Psoas muscle (tissue), 8 donors: ENCODE results near the gene BRAT1. TPM values are rescaled to one million over a fixed set of nuclear protein-coding genes. Genes with fewer than 3 reads are reported as not detected.

Source experiments
- ATAC-seq, 4 donors: fragments of 200-7000 bp; cut with Tn5 transposase; one replicate each; pipeline ENCODE4 v1.9.1; 2020; ENCODE audit warnings: moderate library complexity in 3 of 4, mild to moderate bottlenecking in 2 of 4
- DNase-seq, 2 donors: peaks; one replicate each; pipeline ENCODE4 v3.0.0-alpha.2; 2020
- H3K27ac ChIP-seq: fragments of 200-600 bp; one replicate; pipeline ENCODE4 v1.8.0; 2022
- H3K27me3 ChIP-seq, 3 donors: fragments of 200-600 bp in 1 of 3; one replicate each; pipeline versions ENCODE4 v1.6.1 to v1.8.0; 2013 to 2022; ENCODE audit warnings: low read length in 2 of 3, mild to moderate bottlenecking in 2 of 3, moderate library complexity in 1 of 3; ENCODE audit not compliant: insufficient read depth in 3 of 3
- H3K36me3 ChIP-seq, 2 donors: fragments of 200-600 bp in 1 of 2; one replicate each; pipeline versions ENCODE4 v1.6.1 to v1.8.0; 2013 to 2022; ENCODE audit warnings: low read depth in 1 of 2, mild to moderate bottlenecking in 1 of 2, moderate library complexity in 1 of 2; ENCODE audit not compliant: insufficient read depth in 1 of 2
- H3K4me1 ChIP-seq: fragments of 200-600 bp; one replicate; pipeline ENCODE4 v1.8.0; 2022
- H3K4me3 ChIP-seq: fragments of 200-600 bp; one replicate; pipeline ENCODE4 v1.8.0; 2022; ENCODE audit warnings: mild to moderate bottlenecking
- H3K9me3 ChIP-seq: fragments of 200-600 bp; one replicate; pipeline ENCODE4 v1.8.0; 2022
- WGBS, 3 donors: extraction: QIAGEN DNeasy Blood & Tissue Kit; methylation state at CpG; one replicate each; pipeline versions ENCODE4 v1.1.6 to v1.1.7; 2013; 5-methylcytosine and 5-hydroxymethylcytosine counted together
- intact Hi-C, 2 donors: fragments of 100-400 bp; cut with DNase I; formaldehyde crosslinking; loops; one replicate each; pipeline versions ENCODE4 v1.11.0 to v1.14.2; 2022
- polyA plus RNA-seq, 3 donors: library from polyadenylated mRNA; stranded (reverse); fragments of 200-250 nt; gene quantifications; one replicate each; pipeline ENCODE4 v1.2.3, GENCODE V29; 2013
- total RNA-seq, 4 donors: library from RNA; stranded (reverse); fragmentation: NEBNext Ultra II Directional in 2 of 4; extraction: Animal tissue kit (Norgen Biotek cat#: 25700) in 2 of 4; gene quantifications; one replicate each; pipeline versions ENCODE4 v1.2.1 to v1.2.4, GENCODE V29; 2021 to 2023
- TF ChIP-seq, protein P1 (sequence below): fragments of 200-600 bp; IDR thresholded peaks from one replicate; pipeline ENCODE4 v1.8.0; 2022; ENCODE audit warnings: antibody characterized with exemption
- donor health status: healthy with polysubstance abuse.
- donor health status: DM: no; HTN: no; CAD: no; lungs with moderate emphysema.
- donor health status: Bipolar disorder and iron deficiency.
- donor health status: healthy.
- donor health status: DM: yes; HTN: yes; CAD: no.
- donor health status: DM: no; HTN: no; CAD: no.
- donor health status: DM: no; HTN: no; CAD: no.
- donor health status: DM: yes; HTN: yes; CAD: no.

Gene BRAT1
- total and polyA plus RNA-seq, 7 donors: 11.9 to 14.8 (median 13.2) TPM

DNA sequence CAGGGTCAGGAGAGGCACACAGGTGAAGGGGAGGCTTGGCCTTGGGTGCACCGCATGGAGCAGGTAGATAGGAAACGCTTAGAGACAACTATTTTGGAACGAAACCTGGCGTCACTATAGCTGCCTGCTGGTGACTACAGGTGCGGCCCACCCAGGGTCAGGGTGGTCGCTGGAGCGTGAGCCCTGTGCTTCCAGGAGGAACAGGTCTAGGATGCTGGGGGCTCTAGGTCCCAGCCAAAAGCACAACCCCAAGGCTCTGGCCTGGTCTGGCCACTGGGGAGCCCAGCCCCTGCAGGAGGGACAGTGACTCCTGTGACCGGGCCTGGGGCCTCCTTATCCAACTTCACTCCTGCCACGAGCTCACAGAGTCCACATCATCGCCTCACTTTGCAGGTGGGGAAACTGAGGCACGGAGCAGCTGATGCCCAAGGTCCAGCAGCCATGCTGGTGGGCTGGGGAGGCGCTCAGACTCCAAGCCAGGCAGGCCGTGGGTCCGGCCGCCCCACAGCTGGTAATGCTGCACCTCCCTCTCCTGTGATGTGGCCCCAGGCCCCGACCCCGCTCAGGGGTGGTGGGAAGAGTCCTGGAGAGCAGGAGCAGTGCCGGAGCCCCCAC, 26.7 kb downstream of the BRAT1 start:
- intact Hi-C loops: no loop called here
- DNase-seq: peak; percentile 14 to 57
- Histone ChIP-seq H3K9me3 (no peaks in the 10 kb centered on the region), H3K4me3 (no peak overlapping the region), H3K4me1 (peaks cover 7% of the 10 kb centered on the region), H3K36me3 (no peaks in the 10 kb centered on the region), H3K27me3 (peaks cover 0 to 9% (median 6%) of the 10 kb centered on the region in 3 donors), H3K27ac (no peak overlapping the region)
- 79 to 81% (median 80%) methylated on average over 18 of the region's 18 CpGs for WGBS, 3 donors
- TF ChIP-seq, protein P1, sequence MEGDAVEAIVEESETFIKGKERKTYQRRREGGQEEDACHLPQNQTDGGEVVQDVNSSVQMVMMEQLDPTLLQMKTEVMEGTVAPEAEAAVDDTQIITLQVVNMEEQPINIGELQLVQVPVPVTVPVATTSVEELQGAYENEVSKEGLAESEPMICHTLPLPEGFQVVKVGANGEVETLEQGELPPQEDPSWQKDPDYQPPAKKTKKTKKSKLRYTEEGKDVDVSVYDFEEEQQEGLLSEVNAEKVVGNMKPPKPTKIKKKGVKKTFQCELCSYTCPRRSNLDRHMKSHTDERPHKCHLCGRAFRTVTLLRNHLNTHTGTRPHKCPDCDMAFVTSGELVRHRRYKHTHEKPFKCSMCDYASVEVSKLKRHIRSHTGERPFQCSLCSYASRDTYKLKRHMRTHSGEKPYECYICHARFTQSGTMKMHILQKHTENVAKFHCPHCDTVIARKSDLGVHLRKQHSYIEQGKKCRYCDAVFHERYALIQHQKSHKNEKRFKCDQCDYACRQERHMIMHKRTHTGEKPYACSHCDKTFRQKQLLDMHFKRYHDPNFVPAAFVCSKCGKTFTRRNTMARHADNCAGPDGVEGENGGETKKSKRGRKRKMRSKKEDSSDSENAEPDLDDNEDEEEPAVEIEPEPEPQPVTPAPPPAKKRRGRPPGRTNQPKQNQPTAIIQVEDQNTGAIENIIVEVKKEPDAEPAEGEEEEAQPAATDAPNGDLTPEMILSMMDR: no peak
- ATAC-seq: no peak

GRCh38 chr7:2527505-2528467, 27.5 kb downstream of the BRAT1 start:
- 79 to 85% (median 82%) methylated on average over 17 of the region's 17 CpGs for WGBS, 3 donors
- Histone ChIP-seq H3K27me3 (peaks cover 0 to 15% (median 10%) of the 10 kb centered on the region in 3 donors), H3K4me1 (peaks cover 12% of the 10 kb centered on the region), H3K4me3 (no peak overlapping the region), H3K27ac (no peak overlapping the region), H3K36me3 (no peaks in the 10 kb centered on the region), H3K9me3 (no peaks in the 10 kb centered on the region)
- intact Hi-C loops: no loop called here
- DNase-seq: peak; percentile 36 to 45
- TF ChIP-seq, protein P1: no peak
- ATAC-seq: no peak

DNA sequence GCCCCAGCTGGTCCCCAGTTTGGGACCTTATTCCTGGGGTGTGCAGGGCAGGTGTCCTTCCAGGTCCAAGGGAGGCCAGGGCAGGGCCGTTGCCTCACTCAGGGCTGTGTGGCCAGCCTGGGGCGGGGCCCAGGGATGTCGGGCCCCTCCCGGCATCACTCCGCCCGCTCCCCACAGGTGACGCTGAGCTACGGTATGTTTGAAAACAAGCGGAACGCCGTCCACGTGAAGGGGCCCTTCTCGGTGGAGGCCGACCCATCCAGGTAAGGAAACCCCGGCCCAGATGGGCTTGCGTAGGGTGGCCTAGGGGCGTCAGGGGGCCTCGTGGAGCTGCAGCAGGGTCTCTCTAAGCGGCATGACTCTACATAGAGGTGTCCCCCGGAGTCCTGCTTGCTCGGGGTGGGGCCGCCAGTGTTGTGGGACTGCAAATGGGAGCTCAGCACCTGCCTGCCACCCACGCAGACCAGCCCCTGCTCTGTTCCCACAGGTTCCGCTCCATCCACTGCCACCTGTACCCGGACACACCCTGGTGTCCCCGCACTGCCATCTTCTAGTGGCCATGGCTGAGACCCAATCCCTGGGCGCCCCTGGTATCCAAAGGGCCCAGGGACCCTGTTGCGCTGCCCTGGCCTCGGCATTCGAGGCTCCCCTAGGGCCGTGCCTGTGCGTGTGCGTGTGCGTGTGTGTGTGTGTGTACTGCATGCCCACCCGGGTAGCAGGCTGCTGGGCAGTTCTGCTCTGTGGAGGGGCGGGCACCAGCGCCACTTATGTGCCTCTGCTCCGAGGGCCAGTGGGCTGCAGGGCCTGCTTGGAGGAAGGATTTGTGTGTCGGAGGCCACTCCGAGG, 28.4 kb downstream of the BRAT1 start:
- Histone ChIP-seq H3K36me3 (no peaks in the 10 kb centered on the region), H3K27me3 (peaks cover 0 to 18% (median 18%) of the 10 kb centered on the region in 3 donors), H3K9me3 (no peaks in the 10 kb centered on the region), H3K4me3 (no peak overlapping the region), H3K4me1 (peaks cover 14% of the 10 kb centered on the region), H3K27ac (no peak overlapping the region)
- TF ChIP-seq, protein P1: no peak
- ATAC-seq (no peak), DNase-seq (peak; percentile 9 to 42)
- 87 to 90% (median 89%) methylated on average over 40 of the region's 40 CpGs for WGBS, 3 donors
- intact Hi-C loops: no loop called here

- no peak overlapping the region for H3K4me3 ChIP-seq
- H3K36me3 ChIP-seq: no peaks in the 10 kb centered on the region
- TF ChIP-seq, protein P1: no peak
- peaks cover 14% of the 10 kb centered on the region for H3K4me1 ChIP-seq
- peaks cover 0 to 22% (median 22%) of the 10 kb centered on the region in 3 donors for H3K27me3 ChIP-seq
- H3K9me3 ChIP-seq: no peaks in the 10 kb centered on the region
- no peak overlapping the region for H3K27ac ChIP-seq
- DNase-seq: peak in 1 of 2 donors; percentile 18
- WGBS, 3 donors: 89% methylated on average over 34 to 36 of the region's 36 CpGs
- intact Hi-C loops: no loop called here
- ATAC-seq: no peak
Measured at GRCh38 chr7:2525658-2526630, 29.4 kb downstream of the BRAT1 start.
